B cell (primary cell): ENCODE data around the gene TTC21A. TPM values are rescaled to one million over a fixed set of nuclear protein-coding genes. Genes with fewer than 3 reads are reported as not detected.

Experiments
- ATAC-seq: fragments of 200-7000 bp; cut with Tn5 transposase; one replicate; pipeline ENCODE4 v1.10.0; 2021; ENCODE audit warnings: low read depth, mild to moderate bottlenecking, moderate number of reproducible peaks, moderate library complexity
- CTCF ChIA-PET: fragments of 350-600 bp; sonication (Branson Sonifier 250); formaldehyde crosslinking; loops from one replicate; lab custom pipeline; 2021; ENCODE audit warnings: antibody characterized with exemption, inconsistent platforms; lab: Charles Lee
- POLR2A ChIA-PET: fragments of 350-600 bp; sonication (Branson Sonifier 250); formaldehyde crosslinking; loops from one replicate; lab custom pipeline; 2021; ENCODE audit warnings: antibody characterized with exemption; lab: Charles Lee
- DNase-seq: peaks from one replicate; pipeline ENCODE4 v3.0.0; 2013
- H2AFZ ChIP-seq: 2 replicates; pipeline ENCODE4 v1.6.1; 2012; ENCODE audit warnings: mild to moderate bottlenecking, low read depth, low read length; ENCODE audit not compliant: insufficient read depth, poor library complexity, severe bottlenecking
- H3K27ac ChIP-seq, 2 donors: 1 replicate in 1 of 2; 2 replicates in 1 of 2; pipeline ENCODE4 v1.5.1; 2012 to 2013; ENCODE audit warnings: low read length in 2 of 2, mild to moderate bottlenecking in 2 of 2, moderate library complexity in 1 of 2
- H3K27me3 ChIP-seq, 4 experiments: fragments of 200-600 bp in 1 of 4; sonication (generic) in 1 of 4; replicated peaks in 1 of 4; 1 replicate in 2 of 4; 2 replicates in 2 of 4; pipeline versions ENCODE4 v1.6.1 to v1.7.0; 2013 to 2016; ENCODE audit warnings: low read length in 3 of 4, mild to moderate bottlenecking in 2 of 4, mixed read lengths in 1 of 4, moderate library complexity in 1 of 4; ENCODE audit not compliant: insufficient read depth in 4 of 4, control insufficient read depth in 3 of 4; ENCODE audit errors: control extremely low read depth in 1 of 4
- H3K36me3 ChIP-seq, 2 experiments: replicated peaks in 1 of 2; 1 replicate in 1 of 2; 2 replicates in 1 of 2; pipeline versions ENCODE4 v1.6.1 to v1.7.1; 2013; ENCODE audit warnings: low read length in 1 of 2; ENCODE audit not compliant: insufficient read depth in 2 of 2, control insufficient read depth in 1 of 2; ENCODE audit errors: control extremely low read depth in 1 of 2, extremely low read depth in 1 of 2
- H3K4me1 ChIP-seq, 2 donors: fragments of 200-600 bp in 1 of 2; sonication (generic) in 1 of 2; 1 replicate in 1 of 2; 2 replicates in 1 of 2; pipeline versions ENCODE4 v1.5.1 to v1.6.1; 2013 to 2017; ENCODE audit warnings: low read length in 2 of 2; ENCODE audit not compliant: control insufficient read depth in 2 of 2, insufficient read depth in 2 of 2
- H3K4me2 ChIP-seq: replicated peaks from 2 replicates; pipeline ENCODE3; 2012; ENCODE audit warnings: mild to moderate bottlenecking, low read depth, low read length; ENCODE audit not compliant: poor library complexity, severe bottlenecking
- H3K4me3 ChIP-seq, 5 experiments: fragments of 200-600 bp in 1 of 5; sonication (generic) in 1 of 5; 1 replicate in 3 of 5; 2 replicates in 2 of 5; pipeline versions ENCODE4 v1.5.1 to v1.7.0; 2011 to 2016; ENCODE audit warnings: low read length in 4 of 5, mild to moderate bottlenecking in 4 of 5, low read depth in 2 of 5, control low read depth in 1 of 5, moderate library complexity in 1 of 5; ENCODE audit not compliant: insufficient read depth in 1 of 5; ENCODE audit errors: control extremely low read depth in 1 of 5, extremely low read depth in 1 of 5
- H3K79me2 ChIP-seq: fragments of 200-600 bp; sonication (generic); one replicate; pipeline ENCODE4 v1.6.0; 2016; ENCODE audit warnings: low read length; ENCODE audit not compliant: control insufficient read depth, insufficient read depth
- H3K9ac ChIP-seq: fragments of 200-600 bp; sonication (generic); 2 replicates; pipeline ENCODE4 v1.6.1; 2017; ENCODE audit warnings: mild to moderate bottlenecking, low read length, moderate library complexity
- H3K9me3 ChIP-seq, 3 donors: one replicate each; pipeline versions ENCODE4 v1.6.1 to v1.7.1; 2013; ENCODE audit warnings: low read length in 2 of 3; ENCODE audit not compliant: control insufficient read depth in 2 of 3, insufficient read depth in 1 of 3; ENCODE audit errors: control extremely low read depth in 1 of 3
- H4K20me1 ChIP-seq: 2 replicates; pipeline ENCODE4 v1.6.0; 2012; ENCODE audit warnings: mild to moderate bottlenecking, low read length; ENCODE audit not compliant: insufficient read depth, control insufficient read depth, poor library complexity, severe bottlenecking
- H3K27ac Mint-ChIP-seq: one replicate; pipeline ENCODE4 v1.8.0; 2021; ENCODE audit warnings: mixed read lengths
- H3K27me3 Mint-ChIP-seq: one replicate; pipeline ENCODE4 v1.8.0; 2021; ENCODE audit warnings: mixed read lengths
- H3K4me1 Mint-ChIP-seq: one replicate; pipeline ENCODE4 v1.8.0; 2021; ENCODE audit warnings: mixed read lengths
- H3K4me3 Mint-ChIP-seq: one replicate; pipeline ENCODE4 v1.8.0; 2021; ENCODE audit warnings: mixed read lengths
- H3K9me3 Mint-ChIP-seq: one replicate; pipeline ENCODE4 v1.8.0; 2022; ENCODE audit warnings: mixed read lengths; ENCODE audit not compliant: insufficient read depth
- EZH2 ChIP-seq: IDR thresholded peaks from 2 replicates; pipeline ENCODE4 v1.6.1; 2012; ENCODE audit warnings: borderline replicate concordance, low read depth, mild to moderate bottlenecking, moderate library complexity, low read length; ENCODE audit not compliant: insufficient read depth, poor library complexity, severe bottlenecking
- WGBS: methylation state at CpG from one replicate; pipeline ENCODE4 v1.1.5; 2013; ENCODE audit warnings: missing lambda C conversion rate; ENCODE audit not compliant: insufficient coverage; 5-methylcytosine and 5-hydroxymethylcytosine counted together
- intact Hi-C: fragments of 100-400 bp; cut with micrococcal nuclease; formaldehyde crosslinking; loops from one replicate; pipeline ENCODE4 v1.10.0; 2022
- polyA plus RNA-seq: library from polyadenylated mRNA; depleted of rRNA; stranded (reverse); fragments of >200 nt; gene quantifications from 2 replicates; pipeline ENCODE4 v1.2.3, GENCODE V29; 2012
- total RNA-seq, 2 donors: library from RNA; stranded (reverse); fragments of 120-200 nt in 1 of 2; gene quantifications; 1 replicate in 1 of 2; 2 replicates in 1 of 2; pipeline versions ENCODE4 v1.2.3 to v1.2.4, GENCODE V29; 2013 to 2022
- TF ChIP-seq, protein P1 (sequence below): fragments of 200-600 bp; IDR thresholded peaks from one replicate; pipeline ENCODE4 v1.8.0; 2022; ENCODE audit warnings: antibody characterized with exemption, mild to moderate bottlenecking

The TTC21A gene
- total and polyA plus RNA-seq, 2 donors (not counting 1 experiment from before 2014, with no cell fraction given) = 49.2 to 106 TPM

DNA sequence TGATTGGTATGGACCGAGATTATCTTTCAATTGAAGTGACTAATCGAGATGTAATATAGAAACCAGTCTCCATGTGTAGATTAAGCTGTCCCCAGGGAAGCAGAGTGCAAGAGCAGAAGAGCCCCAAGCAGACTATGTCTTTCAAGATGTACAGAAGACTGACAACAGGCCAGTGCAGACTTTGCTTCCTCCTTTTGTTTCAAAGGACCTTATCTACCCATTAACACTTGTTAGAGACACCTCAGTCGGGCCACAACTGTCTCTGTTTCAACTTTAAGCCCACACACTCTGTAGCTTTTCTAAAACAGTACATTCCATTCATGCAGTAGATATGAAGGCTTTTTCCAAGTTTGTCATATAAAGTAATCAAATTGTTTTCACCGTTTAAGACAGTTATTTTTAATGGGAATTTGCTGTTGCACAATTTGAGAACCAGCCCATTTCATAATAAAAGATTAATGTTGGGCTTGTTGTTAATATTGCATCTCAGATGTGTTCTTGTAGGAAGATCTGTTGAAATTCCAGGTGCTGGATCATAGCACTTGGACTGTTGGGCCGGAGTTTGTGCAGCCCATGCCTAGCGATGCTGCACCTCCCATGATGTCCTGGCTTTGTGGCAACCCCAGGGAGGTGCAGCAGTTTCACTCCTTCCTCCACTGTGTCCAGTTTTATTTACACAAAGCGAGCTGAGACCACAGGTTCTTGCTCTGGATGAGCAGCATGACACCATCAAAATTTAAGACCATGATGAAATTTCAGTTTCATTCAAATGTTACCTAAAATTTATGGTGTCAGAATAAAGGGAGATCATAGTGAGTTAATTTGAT lies 12.4 kb upstream of the TTC21A start:
- DNase-seq = no peak
- H3K4me2 ChIP-seq = no peak overlapping the region
- no peak overlapping the region for H3K4me3 ChIP-seq
- H3K4me1 Mint-ChIP-seq = no peaks in the 10 kb centered on the region
- no peaks in the 10 kb centered on the region for H3K27me3 ChIP-seq
- ChIA-PET CTCF (interaction anchor here (0.9 to 1.8 kb wide), 3 partner anchors 193 to 196 kb away, joined by 3 to 8 read pairs (median 3); no protein-coding TSS in a partner anchor), POLR2A (no interaction called here)
- intact Hi-C loops = no loop called here
- H3K4me1 ChIP-seq = no peaks in the 10 kb centered on the region
- no peak for ATAC-seq
- no peak overlapping the region for H3K27ac ChIP-seq
- no peak overlapping the region for H3K4me3 Mint-ChIP-seq
- no peak overlapping the region for H3K27ac Mint-ChIP-seq
- H3K9me3 ChIP-seq = no peaks in the 10 kb centered on the region
- H3K79me2 ChIP-seq = peaks cover under 1% of the 10 kb centered on the region
- no peak overlapping the region for H3K9ac ChIP-seq
- no peaks in the 10 kb centered on the region for H3K27me3 Mint-ChIP-seq
- H4K20me1 ChIP-seq = peaks cover 21% of the 10 kb centered on the region
- no peaks in the 10 kb centered on the region for H3K9me3 Mint-ChIP-seq
- WGBS = 96% methylated on average over 4 of the region's 7 CpGs
- peaks cover 1 to 88% of the 10 kb centered on the region in 2 experiments for H3K36me3 ChIP-seq
- no peak for TF ChIP-seq EZH2
- TF ChIP-seq, protein P1, sequence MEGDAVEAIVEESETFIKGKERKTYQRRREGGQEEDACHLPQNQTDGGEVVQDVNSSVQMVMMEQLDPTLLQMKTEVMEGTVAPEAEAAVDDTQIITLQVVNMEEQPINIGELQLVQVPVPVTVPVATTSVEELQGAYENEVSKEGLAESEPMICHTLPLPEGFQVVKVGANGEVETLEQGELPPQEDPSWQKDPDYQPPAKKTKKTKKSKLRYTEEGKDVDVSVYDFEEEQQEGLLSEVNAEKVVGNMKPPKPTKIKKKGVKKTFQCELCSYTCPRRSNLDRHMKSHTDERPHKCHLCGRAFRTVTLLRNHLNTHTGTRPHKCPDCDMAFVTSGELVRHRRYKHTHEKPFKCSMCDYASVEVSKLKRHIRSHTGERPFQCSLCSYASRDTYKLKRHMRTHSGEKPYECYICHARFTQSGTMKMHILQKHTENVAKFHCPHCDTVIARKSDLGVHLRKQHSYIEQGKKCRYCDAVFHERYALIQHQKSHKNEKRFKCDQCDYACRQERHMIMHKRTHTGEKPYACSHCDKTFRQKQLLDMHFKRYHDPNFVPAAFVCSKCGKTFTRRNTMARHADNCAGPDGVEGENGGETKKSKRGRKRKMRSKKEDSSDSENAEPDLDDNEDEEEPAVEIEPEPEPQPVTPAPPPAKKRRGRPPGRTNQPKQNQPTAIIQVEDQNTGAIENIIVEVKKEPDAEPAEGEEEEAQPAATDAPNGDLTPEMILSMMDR = no peak
- H2AFZ ChIP-seq = no peak overlapping the region

- H3K27me3 ChIP-seq = no peaks in the 10 kb centered on the region
- H3K4me3 Mint-ChIP-seq = no peak overlapping the region
- 100% methylated on average over 1 of the region's 3 CpGs for WGBS
- H3K27ac Mint-ChIP-seq = no peak overlapping the region
- no peak overlapping the region for H3K9ac ChIP-seq
- H3K27ac ChIP-seq = no peak overlapping the region
- H3K4me1 ChIP-seq = peaks cover 0 to under 1% of the 10 kb centered on the region in 2 donors
- H4K20me1 ChIP-seq = peaks cover 26% of the 10 kb centered on the region
- H3K4me2 ChIP-seq = no peak overlapping the region
- intact Hi-C loops = no loop called here
- TF ChIP-seq EZH2 = no peak
- TF ChIP-seq, protein P1 = no peak
- ChIA-PET POLR2A (no interaction called here), CTCF (interaction anchor here (0.9 kb wide), 1 partner anchor 193 kb away, joined by 3 read pairs; no protein-coding TSS in a partner anchor)
- no peaks in the 10 kb centered on the region for H3K4me1 Mint-ChIP-seq
- no peaks in the 10 kb centered on the region for H3K27me3 Mint-ChIP-seq
- peaks cover 1 to 92% of the 10 kb centered on the region in 2 experiments for H3K36me3 ChIP-seq
- H3K79me2 ChIP-seq = peaks cover 7% of the 10 kb centered on the region
- no peak overlapping the region for H3K4me3 ChIP-seq
- H2AFZ ChIP-seq = no peak overlapping the region
- no peaks in the 10 kb centered on the region for H3K9me3 Mint-ChIP-seq
- DNase-seq = no peak
- ATAC-seq = no peak
- H3K9me3 ChIP-seq = no peaks in the 10 kb centered on the region
These were observed 11.7 kb upstream of the TTC21A start for GRCh38 chr3:39095778-39096177.
